GM12878 (cell line): ENCODE measurements around the gene KCNIP2. TPM values are rescaled to one million over a fixed set of nuclear protein-coding genes. Genes with fewer than 3 reads are reported as not detected.
A peak's percentile ranks its signal among the peaks of the same experiment; 100 is the strongest.

ENCODE experiments used
- ATAC-seq: fragments of 200-7000 bp; cut with Tn5 transposase; 3 replicates; pipeline ENCODE4 v1.9.1; 2020; ENCODE audit warnings: mild to moderate bottlenecking, moderate library complexity
- BruUV-seq: library from RNA; stranded (reverse); fragments of 400-500 nt; replicated peaks from 2 replicates; lab custom pipeline; 2021; lab: Mats Ljungman, UMichigan
- CTCF ChIA-PET: fragments of 300-600 bp; sonication (Branson Sonifier 250); formaldehyde crosslinking; extraction: SDS; loops from one replicate; lab custom pipeline; 2021; ENCODE audit warnings: inconsistent platforms; lab: Yijun Ruan, JAX
- POLR2A ChIA-PET: fragments of 350-600 bp; formaldehyde crosslinking; extraction: SDS; loops from one replicate; lab custom pipeline; 2021; ENCODE audit warnings: inconsistent platforms; lab: Charles Lee
- RAD21 ChIA-PET: fragments of 300-600 bp; sonication (Branson Sonifier 250); formaldehyde crosslinking; loops from one replicate; lab custom pipeline; 2023; ENCODE audit warnings: antibody characterized with exemption; ENCODE audit not compliant: unreplicated experiment; lab: Charles Lee
- SMC1A ChIA-PET: fragments of 300-600 bp; sonication (Branson Sonifier 250); formaldehyde crosslinking; loops from one replicate; lab custom pipeline; 2023; ENCODE audit not compliant: unreplicated experiment, uncharacterized antibody; lab: Charles Lee
- DNase-seq: peaks from one replicate; pipeline ENCODE4 v3.0.0-alpha.2; 2011; ENCODE audit warnings: low read depth, low spot score
- FAIRE-seq: peaks from 3 replicates; lab custom pipeline; 2011; peaks lifted over from hg19 to GRCh38; lab: Jason Lieb, UNC
- H2AFZ ChIP-seq: 2 replicates; pipeline ENCODE4 v1.6.0; 2011; ENCODE audit warnings: low read depth, low read length, control low read depth; ENCODE audit not compliant: control insufficient read depth
- H3K27ac ChIP-seq: 2 replicates; pipeline ENCODE4 v1.5.1; 2011; ENCODE audit warnings: control low read depth; ENCODE audit not compliant: control insufficient read depth, insufficient read depth
- H3K27me3 ChIP-seq, 2 experiments: replicated peaks in 1 of 2; 2 replicates each; pipeline versions ENCODE4 v1.6.0 to v1.6.1; 2011; ENCODE audit warnings: low read length in 1 of 2; ENCODE audit not compliant: control insufficient read depth in 2 of 2, insufficient read depth in 2 of 2
- H3K36me3 ChIP-seq, 2 experiments: 2 replicates each; pipeline ENCODE4 v1.5.1; 2011; ENCODE audit warnings: low read length in 1 of 2; ENCODE audit not compliant: control insufficient read depth in 2 of 2, insufficient read depth in 2 of 2
- H3K4me1 ChIP-seq: 2 replicates; pipeline ENCODE4 v1.6.1; 2011; ENCODE audit warnings: mild to moderate bottlenecking, low read length, moderate library complexity, mixed read lengths; ENCODE audit not compliant: control insufficient read depth, insufficient read depth
- H3K4me2 ChIP-seq: 2 replicates; pipeline ENCODE4 v1.6.0; 2011; ENCODE audit warnings: control low read depth; ENCODE audit not compliant: control insufficient read depth, insufficient read depth
- H3K4me3 ChIP-seq: fragments of 200-600 bp; sonication (generic); 2 replicates; pipeline ENCODE4 v1.5.1; 2016
- H3K79me2 ChIP-seq: 2 replicates; pipeline ENCODE4 v1.6.0; 2011; ENCODE audit warnings: low read length; ENCODE audit not compliant: control insufficient read depth, insufficient read depth
- H3K9ac ChIP-seq: 2 replicates; pipeline ENCODE4 v1.8.0; 2011; ENCODE audit warnings: low read length, control low read depth, mixed read lengths; ENCODE audit not compliant: control insufficient read depth, insufficient read depth
- H3K9me3 ChIP-seq: replicated peaks from 3 replicates; pipeline ENCODE4 v1.5.1; 2011; ENCODE audit warnings: mild to moderate bottlenecking, low read length; ENCODE audit not compliant: control insufficient read depth, insufficient read depth
- H4K20me1 ChIP-seq: 2 replicates; pipeline ENCODE4 v1.6.0; 2011; ENCODE audit not compliant: control insufficient read depth, insufficient read depth
- BCLAF1 ChIP-seq: fragments of 450-650 bp; IDR thresholded peaks from 2 replicates; pipeline ENCODE4 v1.6.1; 2017; ENCODE audit warnings: antibody characterized with exemption, mild to moderate bottlenecking, moderate library complexity
- BMI1 ChIP-seq: fragments of 450-650 bp; IDR thresholded peaks from 2 replicates; pipeline ENCODE4 v1.6.1; 2016; ENCODE audit warnings: mild to moderate bottlenecking, moderate library complexity, borderline replicate concordance
- CBX3 ChIP-seq: fragments of 200-600 bp; sonication (generic); IDR thresholded peaks from 2 replicates; pipeline ENCODE4 v1.6.1; 2016; ENCODE audit warnings: low read depth, borderline replicate concordance
- CHD1 ChIP-seq: IDR thresholded peaks from 2 replicates; pipeline ENCODE4 v1.6.1; 2012; ENCODE audit warnings: low read depth, low read length, improper control_type of control experiment
- EED ChIP-seq: sonication (generic); IDR thresholded peaks from 2 replicates; pipeline ENCODE4 v1.6.1; 2016; ENCODE audit warnings: antibody characterized with exemption, low read depth
- EZH2 ChIP-seq: IDR thresholded peaks from 2 replicates; pipeline ENCODE4 v1.6.1; 2012; ENCODE audit warnings: low read depth, mild to moderate bottlenecking, control low read depth, inconsistent platforms, low read length, borderline replicate concordance; ENCODE audit not compliant: control insufficient read depth
- IRF4 ChIP-seq: IDR thresholded peaks from 2 replicates; pipeline ENCODE4 v1.6.1; 2011; ENCODE audit warnings: low read depth, low read length
- JUND ChIP-seq: IDR thresholded peaks from 2 replicates; pipeline ENCODE4 v1.6.1; 2012; ENCODE audit warnings: low read depth, mild to moderate bottlenecking, low read length, improper control_type of control experiment, moderate library complexity
- KDM1A ChIP-seq: fragments of 200-600 bp; sonication (generic); IDR thresholded peaks from 2 replicates; pipeline ENCODE4 v1.6.1; 2016; ENCODE audit warnings: borderline replicate concordance
- NFYA ChIP-seq: IDR thresholded peaks from 2 replicates; pipeline ENCODE4 v1.6.1; 2011; ENCODE audit warnings: low read depth, mild to moderate bottlenecking, low read length, improper control_type of control experiment, borderline replicate concordance
- PBX3 ChIP-seq: IDR thresholded peaks from 2 replicates; pipeline ENCODE4 v1.6.1; 2011; ENCODE audit warnings: mild to moderate bottlenecking, low read depth, low read length, moderate library complexity; ENCODE audit not compliant: insufficient replicate concordance
- POLR2AphosphoS2 ChIP-seq: IDR thresholded peaks from 2 replicates; pipeline ENCODE4 v1.6.1; 2011; ENCODE audit warnings: low read depth, mild to moderate bottlenecking, low read length, improper control_type of control experiment, moderate library complexity
- REST ChIP-seq: IDR thresholded peaks from 2 replicates; pipeline ENCODE4 v1.6.1; 2012; ENCODE audit warnings: mild to moderate bottlenecking, low read depth, low read length
- RFX5 ChIP-seq: IDR thresholded peaks from 2 replicates; pipeline ENCODE4 v1.6.1; 2011; ENCODE audit warnings: low read depth, low read length, improper control_type of control experiment
- RUNX3 ChIP-seq: IDR thresholded peaks from 2 replicates; pipeline ENCODE4 v1.6.1; 2012; ENCODE audit warnings: low read length, inconsistent platforms
- TCF3 ChIP-seq: IDR thresholded peaks from 2 replicates; pipeline ENCODE4 v1.6.1; 2012; ENCODE audit warnings: low read depth, mild to moderate bottlenecking, low read length, borderline replicate concordance; ENCODE audit not compliant: insufficient read depth
- ZNF622 ChIP-seq: fragments of 450-650 bp; IDR thresholded peaks from 2 replicates; pipeline ENCODE4 v1.6.1; 2017; ENCODE audit warnings: mild to moderate bottlenecking, inconsistent platforms
- WGBS: methylation state at CpG from one replicate; pipeline ENCODE4 v1.1.6; 2016; ENCODE audit warnings: low lambda C conversion rate; ENCODE audit not compliant: insufficient replicate concordance, insufficient coverage; ENCODE audit errors: missing lambda C conversion rate; 5-methylcytosine and 5-hydroxymethylcytosine counted together
- in situ Hi-C: fragments of 300-500 bp; cut with MboI; formaldehyde crosslinking; loops from 9 replicates; pipeline ENCODE4 v1.14.3; 2018; ENCODE audit warnings: mixed read lengths
- intact Hi-C: fragments of 100-400 bp; cut with micrococcal nuclease; formaldehyde crosslinking; loops from one replicate; pipeline ENCODE4 v1.14.2; 2022; ENCODE audit not compliant: unreplicated experiment
- polyA plus RNA-seq, 11 experiments: library from polyadenylated mRNA; depleted of rRNA in 4 of 11; unstranded in 6 of 11; stranded (reverse) in 5 of 11; fragments of >200 nt; fragmentation: Nextera tagmentation in 4 of 11; fragmentation: Illumina TruSeq in 1 of 11; extraction: Ambion mirVana in 4 of 11; extraction: Trizol in 1 of 11; gene quantifications; 1 replicate in 1 of 11; 2 replicates in 10 of 11; pipeline versions ENCODE4 v1.2.1 to v1.2.3, GENCODE V29; 2011 to 2016; ENCODE audit warnings: inconsistent platforms in 2 of 11, missing spikeins in 2 of 11, low read depth in 1 of 11
- total RNA-seq, 4 experiments: library from RNA; depleted of rRNA in 3 of 4; stranded (reverse); fragments of >200 nt in 3 of 4; fragmentation: Illumina TruSeq in 1 of 4; extraction: Trizol in 1 of 4; gene quantifications; 2 replicates each; pipeline versions ENCODE4 v1.2.1 to v1.2.3, GENCODE V29; 2013 to 2021

Gene KCNIP2
- total and polyA plus RNA-seq, 10 of the 15 experiments (the other 5 are each of a cell fraction or from before 2014, with no cell fraction given) = 0.46 to 4.3 (median 1.7) TPM

GRCh38 chr10:101816376-101816775 is 27.2 kb downstream of the KCNIP2 start:
- no peaks in the 10 kb centered on the region for H3K27me3 ChIP-seq
- H3K4me1 ChIP-seq = peaks cover 11% of the 10 kb centered on the region; the same call in 1 of the 2 replicates
- DNase-seq (no peak), ATAC-seq (no peak), FAIRE-seq (no peak)
- peak overlapping the region; percentile 96 for H3K9ac ChIP-seq
- in situ Hi-C loops = no loop called here
- SMC1A ChIA-PET = interaction anchor here (0.7 to 1.4 kb wide), 6 partner anchors 19 to 213 kb away, joined by 3 to 5 read pairs (median 3); partner anchors contain the start of gene KCNIP2
- CTCF ChIA-PET = interaction anchor here (0.6 to 4.0 kb wide), 6 partner anchors 18 to 193 kb away, joined by 3 to 31 read pairs (median 4); no protein-coding TSS in a partner anchor
- POLR2A ChIA-PET = interaction anchor here (0.6 to 1.2 kb wide), 9 partner anchors 19 to 1875 kb away, joined by 3 to 12 read pairs (median 3); no protein-coding TSS in a partner anchor
- RAD21 ChIA-PET = interaction anchor here (0.6 to 1.9 kb wide), 8 partner anchors 13 to 819 kb away, joined by 3 to 7 read pairs (median 4); partner anchors contain the start of gene NPM3
- H3K27ac ChIP-seq = peak overlapping the region; percentile 95
- H3K9me3 ChIP-seq = no peaks in the 10 kb centered on the region
- TF ChIP-seq BCLAF1 = no peak
- TF ChIP-seq POLR2AphosphoS2 = no peak
- no peak for TF ChIP-seq RFX5
- no peak for TF ChIP-seq EZH2
- no peak for TF ChIP-seq CHD1
- no peak for TF ChIP-seq NFYA
- no peak for TF ChIP-seq REST
- TF ChIP-seq BMI1 = no peak
- TF ChIP-seq ZNF622 = no peak
- TF ChIP-seq CBX3 = no peak
- TF ChIP-seq EED = no peak
- no peak for TF ChIP-seq TCF3
- no peak for TF ChIP-seq JUND
- TF ChIP-seq PBX3 = no peak
- TF ChIP-seq RUNX3 = no peak
- TF ChIP-seq KDM1A = no peak
- no peak for TF ChIP-seq IRF4
- H3K4me2 ChIP-seq = peak overlapping the region; percentile 68; the same call in 1 of the 2 replicates
- H3K36me3 ChIP-seq = peaks cover 0 to 23% of the 10 kb centered on the region in 2 experiments; a peak in 3 of 4 replicates
- BruUV-seq = no TSS peak
- 3% methylated on average over 5 of the region's 5 CpGs for WGBS
- H4K20me1 ChIP-seq = peaks cover 18% of the 10 kb centered on the region; the same call in 1 of the 2 replicates
- intact Hi-C loops = no loop called here
- H2AFZ ChIP-seq = no peak overlapping the region
- peaks cover 81% of the 10 kb centered on the region for H3K79me2 ChIP-seq
- peak overlapping the region; percentile 81 for H3K4me3 ChIP-seq
